ENCODE measurements around the gene CSTPP1.
"Not testable (repeated sequence)": the region's sequence is repeated elsewhere in the genome, so short reads cannot be mapped to it uniquely, and the experiment has no call there.

The CSTPP1 gene

GRCh38 chr11:47178737-47179654, 242.4 kb downstream of the CSTPP1 start:
- no peak for DNase-seq (ENCODE audit: low read depth in 3 of 3, low spot score in 1 of 3)

DNA sequence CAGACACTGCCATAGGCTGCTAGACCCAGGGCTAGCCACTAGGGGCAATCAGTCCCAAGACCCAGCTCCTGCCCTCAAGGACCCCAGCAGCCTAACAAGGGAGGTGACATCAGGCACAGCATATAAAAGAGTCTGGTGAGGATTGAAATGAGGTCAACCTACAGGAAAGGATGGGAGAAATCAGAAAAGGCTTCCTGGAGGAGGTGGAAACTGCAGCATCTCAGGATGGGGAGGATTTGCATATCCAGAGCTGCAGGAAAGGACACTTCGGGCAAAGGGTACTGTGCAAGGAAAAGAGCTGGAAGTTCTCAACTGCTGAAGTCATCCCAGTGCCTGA, 243.1 kb downstream of the CSTPP1 start:
- peak in 1 of 3 donors; percentile 20 for DNase-seq (ENCODE audit: low read depth in 3 of 3, low spot score in 1 of 3)

DNA sequence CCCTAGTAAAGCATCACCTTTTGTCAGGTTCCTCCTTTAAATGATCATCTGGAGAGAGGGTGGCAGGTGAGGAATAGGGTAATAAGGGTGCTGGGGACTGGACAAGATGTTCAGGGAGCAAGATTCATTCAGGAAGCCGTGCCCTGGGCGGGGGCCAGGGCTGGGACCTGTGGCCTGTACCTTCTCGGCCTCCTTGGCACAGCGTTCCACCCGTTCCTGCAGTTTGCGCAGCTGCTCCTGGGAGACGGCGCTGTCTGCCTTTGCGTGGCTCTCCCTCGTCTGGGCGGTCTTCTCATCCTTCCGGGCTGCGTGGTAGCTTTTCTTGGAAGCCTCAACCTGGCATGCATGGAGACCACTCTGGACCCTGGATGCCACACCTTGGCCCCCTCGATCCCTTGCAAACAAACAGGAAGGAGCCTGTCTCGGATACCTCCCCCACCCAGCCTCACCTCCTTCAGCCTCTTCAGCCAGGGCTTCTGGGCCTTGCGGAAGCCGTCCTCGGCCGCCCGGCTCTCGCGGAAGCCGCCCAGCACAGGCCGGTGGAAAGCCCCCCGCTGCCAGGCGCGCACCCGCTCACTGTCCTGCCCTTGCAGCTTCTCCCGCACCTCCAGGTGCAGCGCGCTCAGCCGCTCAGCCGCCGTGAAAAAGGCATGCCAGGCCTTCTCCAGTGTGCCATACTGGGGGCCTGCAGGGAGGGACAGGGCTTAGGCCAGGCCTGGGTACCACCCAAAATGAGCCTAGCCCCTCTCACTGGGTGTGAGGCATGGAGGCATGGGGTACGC, 243.6 kb downstream of the CSTPP1 start:
- no peak for DNase-seq (ENCODE audit: low read depth in 3 of 3, low spot score in 1 of 3)

GRCh38 chr11:47181271-47181670, 244.7 kb downstream of the CSTPP1 start:
- DNase-seq (ENCODE audit: low read depth in 3 of 3, low spot score in 1 of 3) = no peak

GRCh38 chr11:47182380-47182779, 245.8 kb downstream of the CSTPP1 start:
- DNase-seq (ENCODE audit: low read depth in 3 of 3, low spot score in 1 of 3) = no peak

GRCh38 chr11:47183031-47183856, 246.7 kb downstream of the CSTPP1 start:
- DNase-seq (ENCODE audit: low read depth in 3 of 3, low spot score in 1 of 3) = no peak

- no peak for DNase-seq (ENCODE audit: low read depth in 3 of 3, low spot score in 1 of 3)
Observed at GRCh38 chr11:47183969-47184368, 247.4 kb downstream of the CSTPP1 start.

DNA sequence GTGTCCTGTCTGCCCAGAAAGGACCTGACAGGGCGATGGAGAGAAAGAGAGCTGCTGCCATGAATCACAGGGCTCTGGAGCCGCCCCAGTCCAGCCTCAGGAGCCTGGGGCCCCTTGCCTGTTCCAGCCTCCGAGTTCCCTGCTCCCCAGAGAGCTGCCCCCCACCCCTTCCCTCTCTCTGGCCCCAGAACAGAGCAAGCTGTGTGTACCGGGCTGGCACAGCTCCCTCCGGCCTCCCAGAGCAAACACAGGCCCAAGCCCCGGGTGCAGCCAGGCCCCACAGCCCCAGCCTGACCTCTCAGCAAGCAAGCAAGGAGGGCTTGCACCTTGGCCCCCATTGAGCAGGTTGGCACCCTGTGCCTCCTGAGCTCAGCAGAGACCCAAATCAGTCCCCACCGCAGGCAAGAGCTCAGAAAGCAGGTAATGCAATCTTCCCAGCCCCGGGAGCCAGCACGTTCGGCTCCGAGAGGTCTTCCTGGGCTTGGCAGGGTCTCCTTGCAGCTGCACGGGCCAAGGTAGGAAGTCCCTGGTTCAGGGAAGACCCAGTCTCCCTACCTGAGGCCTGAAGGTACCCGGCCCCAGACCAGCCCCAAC, 248.2 kb downstream of the CSTPP1 start:
- no peak for DNase-seq (ENCODE audit: low read depth in 3 of 3, low spot score in 1 of 3)

- DNase-seq (ENCODE audit: low read depth in 3 of 3, low spot score in 1 of 3) = no peak
Observed at GRCh38 chr11:47185305-47186075, 248.9 kb downstream of the CSTPP1 start.

DNA sequence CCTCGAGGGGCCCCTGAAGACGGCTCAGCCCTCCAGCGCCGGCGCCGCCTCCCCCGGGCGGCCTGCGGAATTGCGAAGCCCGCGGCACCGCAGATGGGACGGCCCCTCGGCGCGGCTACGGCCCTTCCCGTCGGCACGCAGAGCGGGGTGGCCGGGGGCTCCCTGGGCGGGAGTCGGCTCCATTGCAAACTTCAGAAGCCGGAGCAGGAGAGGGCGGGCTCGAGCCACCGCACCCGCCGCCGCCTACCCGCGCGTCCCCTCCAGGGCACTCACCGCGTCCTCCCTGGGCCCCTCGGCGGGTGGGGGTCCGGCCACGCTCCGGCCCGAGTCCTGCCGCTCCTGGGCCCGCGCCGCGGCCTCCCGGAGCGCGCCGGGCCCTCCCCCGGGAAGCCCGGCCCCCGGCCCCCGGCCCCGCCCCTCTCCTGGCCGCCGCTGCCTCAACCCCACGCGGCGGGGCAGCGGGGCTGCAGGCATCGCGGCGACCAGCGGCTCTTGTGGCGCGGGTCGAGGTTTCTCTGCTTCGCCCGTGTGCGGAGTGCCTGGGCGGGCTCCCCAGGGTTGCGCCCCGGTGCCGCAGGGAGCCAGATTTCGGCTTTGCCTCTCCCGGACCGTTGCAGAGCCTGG, 249.6 kb downstream of the CSTPP1 start, which contains the start of gene PACSIN3:
Gene PACSIN3 (minus strand): TSS at position 359 of the 624 bp plus-strand sequence. CDS start 3,707 bp downstream, outside the sequence.
- DNase-seq (ENCODE audit: low read depth in 3 of 3, low spot score in 1 of 3) = peak in 1 of 3 donors; percentile 34

DNA sequence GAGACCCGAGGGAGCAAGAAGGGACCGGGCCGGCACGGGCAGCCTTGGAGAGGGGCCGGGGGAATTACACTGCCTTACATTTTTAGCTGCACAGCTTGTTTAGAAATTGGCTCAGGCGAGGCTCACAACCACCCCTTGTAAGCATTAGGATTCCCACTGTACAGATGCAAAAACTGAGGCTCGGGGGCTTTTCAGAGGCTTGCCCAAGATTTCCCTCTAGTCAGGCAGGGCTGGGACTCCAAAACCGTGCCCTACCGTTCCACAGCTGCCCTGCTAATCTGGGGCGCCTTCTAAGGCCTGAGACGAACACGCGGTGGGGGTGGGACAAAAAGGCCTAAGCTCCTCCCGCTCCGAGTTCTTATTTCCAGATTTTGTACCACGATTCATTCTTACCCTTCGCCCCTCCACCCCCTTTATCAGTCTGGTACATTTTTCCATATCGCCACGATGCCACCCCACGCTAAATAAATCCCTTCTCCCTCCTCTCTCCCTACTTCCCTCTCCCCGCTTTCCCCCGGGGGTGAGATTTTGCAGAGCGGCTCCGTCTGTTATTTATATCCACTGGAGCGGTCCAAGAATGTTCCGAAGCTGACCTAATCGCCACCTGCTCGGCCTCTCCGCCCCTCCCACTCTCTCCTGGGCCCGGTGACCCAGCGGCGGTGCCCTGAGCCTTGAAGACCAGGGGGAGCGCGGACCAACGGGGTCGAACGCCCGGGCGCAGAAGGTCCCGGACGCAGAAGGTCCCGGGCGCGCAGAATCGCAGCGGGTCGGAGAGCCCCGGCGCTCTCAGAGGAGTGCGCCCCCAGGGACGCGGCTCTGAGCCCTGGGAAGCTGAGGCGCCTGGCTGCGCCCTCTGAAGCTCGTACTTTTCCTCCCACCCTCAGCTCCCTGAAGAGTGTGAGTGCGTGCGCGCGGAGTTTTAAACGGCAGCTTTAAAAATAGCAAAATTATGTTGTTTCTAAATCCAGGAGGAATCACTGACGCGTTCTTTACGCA, 250.4 kb downstream of the CSTPP1 start:
- peak in 1 of 3 donors; percentile 29 for DNase-seq (ENCODE audit: low read depth in 3 of 3, low spot score in 1 of 3)

GRCh38 chr11:47187723-47188122, 251.2 kb downstream of the CSTPP1 start:
- no peak for DNase-seq (ENCODE audit: low read depth in 3 of 3, low spot score in 1 of 3)

DNA sequence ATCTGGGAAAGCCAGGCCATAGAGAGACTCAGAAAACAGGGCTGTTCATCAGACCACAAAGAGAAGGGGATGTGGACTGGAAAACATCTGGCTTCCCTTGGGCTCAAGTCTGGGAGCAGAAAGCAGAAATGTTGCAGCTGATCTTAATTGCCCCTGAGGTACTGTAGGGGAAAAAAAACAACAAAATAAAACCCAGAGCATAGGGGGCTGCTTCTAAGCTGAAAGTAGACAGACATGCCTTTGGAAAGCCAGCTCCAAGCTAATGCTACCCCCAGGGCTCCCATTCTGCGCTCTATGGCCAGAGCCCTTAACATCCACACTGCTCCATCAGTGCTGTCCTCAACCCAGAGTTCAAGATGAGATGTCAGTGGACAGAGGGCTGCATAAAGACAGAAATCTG, 251.7 kb downstream of the CSTPP1 start:
- no peak for DNase-seq (ENCODE audit: low read depth in 3 of 3, low spot score in 1 of 3)

- DNase-seq (ENCODE audit: low read depth in 3 of 3, low spot score in 1 of 3) = no peak
Observed at GRCh38 chr11:47189100-47189834, 252.7 kb downstream of the CSTPP1 start.

GRCh38 chr11:47191137-47191536, 254.6 kb downstream of the CSTPP1 start:
- not testable (repeated sequence) for DNase-seq (ENCODE audit: low read depth in 3 of 3, low spot score in 1 of 3)

- no peak for DNase-seq (ENCODE audit: low read depth in 3 of 3, low spot score in 1 of 3)
Observed at GRCh38 chr11:47192111-47192510, 255.6 kb downstream of the CSTPP1 start.

DNA sequence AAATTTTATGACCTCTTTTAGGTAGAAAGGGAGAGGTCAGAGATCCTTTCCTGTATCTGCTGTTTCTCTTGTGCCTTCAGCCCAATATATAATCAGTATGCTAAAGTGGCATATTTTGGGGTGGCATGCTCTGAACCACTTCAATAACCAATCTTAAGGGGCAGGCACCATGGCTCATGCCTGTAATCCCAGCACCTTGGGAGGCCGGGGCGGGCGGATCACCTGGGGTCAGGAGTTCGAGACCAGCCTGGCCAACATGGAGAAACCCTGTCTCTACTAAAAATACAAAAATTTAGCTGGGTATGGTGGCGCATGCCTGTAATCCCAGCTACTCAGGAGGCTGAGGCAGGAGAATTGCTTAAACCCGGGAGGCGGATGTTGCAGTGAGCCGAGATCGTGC, 261.6 kb downstream of the CSTPP1 start:
- not testable (repeated sequence) for DNase-seq (ENCODE audit: low read depth in 3 of 3, low spot score in 1 of 3)

DNA sequence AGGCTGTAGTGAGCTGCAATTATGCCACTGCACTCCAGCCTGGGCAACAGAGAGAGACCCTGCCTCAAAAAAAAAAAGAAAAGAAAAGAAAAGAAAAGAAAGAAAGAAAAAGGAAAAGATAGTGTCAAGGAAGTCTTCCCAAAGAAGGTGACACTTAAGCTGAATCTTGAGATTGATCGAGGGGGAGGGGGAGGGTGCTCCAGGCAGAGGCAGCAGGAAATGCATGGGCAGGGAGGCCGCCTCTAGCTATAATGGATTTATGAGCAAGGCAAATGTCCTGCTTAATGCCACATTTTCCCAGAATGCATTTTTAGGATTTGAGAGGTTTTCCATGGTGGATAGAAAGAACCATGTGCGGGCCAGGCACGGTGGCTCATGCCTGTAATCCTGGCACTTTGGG, 264.5 kb downstream of the CSTPP1 start:
- DNase-seq (ENCODE audit: low read depth in 3 of 3, low spot score in 1 of 3) = no peak
